NCI-H1694 treated with DMSO at 0.1 percent for 48 hours (cell line): ENCODE measurements around the gene NLRP12.
"Not testable (repeated sequence)": the region's sequence is repeated elsewhere in the genome, so short reads cannot be mapped to it uniquely, and the experiment has no call there.

ENCODE experiments used
- DNase-seq: peaks from one replicate; lab custom pipeline; 2025; lab: John Stamatoyannopoulos, UW

The NLRP12 gene, protein sequence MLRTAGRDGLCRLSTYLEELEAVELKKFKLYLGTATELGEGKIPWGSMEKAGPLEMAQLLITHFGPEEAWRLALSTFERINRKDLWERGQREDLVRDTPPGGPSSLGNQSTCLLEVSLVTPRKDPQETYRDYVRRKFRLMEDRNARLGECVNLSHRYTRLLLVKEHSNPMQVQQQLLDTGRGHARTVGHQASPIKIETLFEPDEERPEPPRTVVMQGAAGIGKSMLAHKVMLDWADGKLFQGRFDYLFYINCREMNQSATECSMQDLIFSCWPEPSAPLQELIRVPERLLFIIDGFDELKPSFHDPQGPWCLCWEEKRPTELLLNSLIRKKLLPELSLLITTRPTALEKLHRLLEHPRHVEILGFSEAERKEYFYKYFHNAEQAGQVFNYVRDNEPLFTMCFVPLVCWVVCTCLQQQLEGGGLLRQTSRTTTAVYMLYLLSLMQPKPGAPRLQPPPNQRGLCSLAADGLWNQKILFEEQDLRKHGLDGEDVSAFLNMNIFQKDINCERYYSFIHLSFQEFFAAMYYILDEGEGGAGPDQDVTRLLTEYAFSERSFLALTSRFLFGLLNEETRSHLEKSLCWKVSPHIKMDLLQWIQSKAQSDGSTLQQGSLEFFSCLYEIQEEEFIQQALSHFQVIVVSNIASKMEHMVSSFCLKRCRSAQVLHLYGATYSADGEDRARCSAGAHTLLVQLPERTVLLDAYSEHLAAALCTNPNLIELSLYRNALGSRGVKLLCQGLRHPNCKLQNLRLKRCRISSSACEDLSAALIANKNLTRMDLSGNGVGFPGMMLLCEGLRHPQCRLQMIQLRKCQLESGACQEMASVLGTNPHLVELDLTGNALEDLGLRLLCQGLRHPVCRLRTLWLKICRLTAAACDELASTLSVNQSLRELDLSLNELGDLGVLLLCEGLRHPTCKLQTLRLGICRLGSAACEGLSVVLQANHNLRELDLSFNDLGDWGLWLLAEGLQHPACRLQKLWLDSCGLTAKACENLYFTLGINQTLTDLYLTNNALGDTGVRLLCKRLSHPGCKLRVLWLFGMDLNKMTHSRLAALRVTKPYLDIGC

GRCh38 chr19:53824134-53824611, at the start of gene NLRP12:
Gene NLRP12, minus strand, starts transcription at chr19:53824314. Its CDS starts 140 bp downstream, at chr19:53824174.
- no peak for DNase-seq

GRCh38 chr19:53872762-53873161, 48.6 kb upstream of the NLRP12 start:
- DNase-seq = no peak

DNA sequence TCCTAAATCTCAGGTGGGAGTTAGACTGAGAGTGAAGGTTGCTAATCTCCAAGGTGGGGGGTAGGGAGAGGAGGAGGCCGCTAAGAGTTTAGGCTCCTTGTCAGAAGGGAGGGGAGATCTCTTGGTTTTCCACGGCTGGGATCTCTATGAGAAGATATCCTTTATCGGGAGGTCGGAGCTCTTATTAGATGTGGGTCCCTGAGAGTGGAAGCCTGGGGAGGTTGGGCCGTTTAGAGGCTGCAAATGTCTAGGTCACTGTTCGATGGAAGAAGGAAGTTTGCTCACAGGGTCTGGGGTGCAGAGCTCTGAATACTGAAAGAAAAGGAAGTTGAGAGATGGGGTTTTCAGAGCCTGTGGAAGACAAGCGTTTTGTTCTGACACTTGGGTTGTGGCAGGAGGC, 47.3 kb upstream of the NLRP12 start:
- DNase-seq = no peak

DNA sequence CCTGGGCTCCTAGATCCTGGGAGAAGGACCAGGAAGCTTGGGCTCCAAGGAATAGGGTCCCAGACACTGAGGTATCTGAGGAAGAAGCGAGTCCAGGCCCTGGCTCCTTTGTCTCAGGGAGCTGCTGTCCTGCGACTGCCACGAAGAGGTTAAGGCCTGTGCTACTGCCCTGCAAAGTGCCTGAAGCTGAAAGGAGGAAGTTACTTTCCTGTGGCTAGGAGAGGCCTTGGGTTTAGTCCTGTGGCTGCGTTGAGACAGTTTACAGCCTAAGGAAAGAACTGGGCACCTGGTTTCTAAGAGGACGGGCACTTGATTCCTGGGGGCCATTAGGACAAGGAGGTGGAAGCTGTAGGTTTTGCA, 46.4 kb upstream of the NLRP12 start:
- DNase-seq = no peak

DNA sequence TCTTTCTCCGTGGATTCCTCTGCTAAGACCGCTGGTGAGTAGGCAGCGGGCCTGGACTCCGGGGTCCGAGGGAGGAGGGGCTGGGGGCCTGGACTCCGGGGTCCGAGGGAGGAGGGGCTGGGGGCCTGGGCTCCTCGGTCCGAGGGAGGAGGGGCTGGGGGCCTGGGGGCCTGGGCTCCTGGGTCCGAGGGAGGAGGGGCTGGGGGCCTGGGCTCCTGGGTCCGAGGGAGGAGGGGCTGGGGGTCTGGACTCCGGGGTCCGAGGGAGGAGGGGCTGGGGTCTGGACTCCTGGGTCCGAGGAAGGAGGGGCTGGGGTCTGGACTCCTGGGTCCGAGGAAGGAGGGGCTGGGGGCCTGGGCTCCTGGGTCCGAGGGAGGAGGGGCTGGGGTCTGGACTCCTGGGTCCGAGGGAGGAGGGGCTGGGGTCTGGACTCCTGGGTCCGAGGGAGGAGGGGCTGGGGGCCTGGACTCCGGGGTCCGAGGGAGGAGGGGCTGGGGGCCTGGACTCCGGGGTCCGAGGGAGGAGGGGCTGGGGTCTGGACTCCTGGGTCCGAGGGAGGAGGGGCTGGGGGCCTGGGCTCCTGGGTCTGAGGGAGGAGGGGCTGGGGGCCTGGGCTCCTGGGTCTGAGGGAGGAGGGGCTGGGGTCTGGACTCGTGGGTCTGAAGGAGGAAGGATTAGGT, 45.8 kb upstream of the NLRP12 start:
- not testable (repeated sequence) for DNase-seq

DNA sequence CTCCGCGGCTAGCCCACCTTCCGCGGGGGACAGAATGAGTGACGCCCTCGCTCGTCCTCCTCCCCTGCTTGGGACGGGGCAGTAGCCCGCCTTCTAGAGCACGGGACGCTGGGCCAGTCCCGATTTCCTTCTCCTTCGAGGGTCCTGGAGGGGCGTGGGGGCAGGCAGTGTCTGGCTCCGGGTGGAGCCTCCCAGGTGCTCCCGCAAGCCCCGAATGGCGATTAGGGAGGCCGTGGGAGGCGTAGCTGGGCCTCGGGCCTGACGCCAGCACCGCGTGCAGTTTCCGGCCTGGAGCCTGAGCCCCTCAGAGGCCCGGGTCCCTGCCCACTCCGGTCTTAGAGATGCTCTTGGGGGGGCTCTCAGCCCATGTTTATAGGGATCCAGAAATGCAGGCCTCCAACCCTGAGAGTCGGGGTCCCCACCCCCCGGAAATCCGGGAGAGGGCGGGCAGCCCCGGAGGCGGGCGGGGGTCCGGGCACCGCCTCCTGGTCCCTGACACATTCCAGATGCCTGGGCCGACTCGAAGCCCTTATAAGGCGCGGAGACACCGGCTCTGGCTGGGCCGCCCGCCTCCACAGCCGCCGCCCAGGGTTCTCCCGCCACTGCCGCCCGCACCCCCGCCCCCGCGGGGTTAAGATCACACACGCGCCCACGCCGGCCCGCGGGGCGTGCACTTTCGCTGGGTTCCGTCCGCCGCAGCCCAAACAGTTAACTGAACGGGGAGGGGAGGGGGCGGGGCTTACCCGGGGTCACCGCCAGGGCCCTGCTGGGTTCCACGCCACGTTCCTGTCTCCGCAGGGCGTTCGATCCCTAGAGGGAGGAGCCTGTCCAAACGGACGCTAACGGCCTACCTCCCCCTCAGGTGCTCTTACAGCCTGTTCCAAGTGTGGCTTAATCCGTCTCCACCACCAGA, 45.0 kb upstream of the NLRP12 start:
- no peak for DNase-seq

DNA sequence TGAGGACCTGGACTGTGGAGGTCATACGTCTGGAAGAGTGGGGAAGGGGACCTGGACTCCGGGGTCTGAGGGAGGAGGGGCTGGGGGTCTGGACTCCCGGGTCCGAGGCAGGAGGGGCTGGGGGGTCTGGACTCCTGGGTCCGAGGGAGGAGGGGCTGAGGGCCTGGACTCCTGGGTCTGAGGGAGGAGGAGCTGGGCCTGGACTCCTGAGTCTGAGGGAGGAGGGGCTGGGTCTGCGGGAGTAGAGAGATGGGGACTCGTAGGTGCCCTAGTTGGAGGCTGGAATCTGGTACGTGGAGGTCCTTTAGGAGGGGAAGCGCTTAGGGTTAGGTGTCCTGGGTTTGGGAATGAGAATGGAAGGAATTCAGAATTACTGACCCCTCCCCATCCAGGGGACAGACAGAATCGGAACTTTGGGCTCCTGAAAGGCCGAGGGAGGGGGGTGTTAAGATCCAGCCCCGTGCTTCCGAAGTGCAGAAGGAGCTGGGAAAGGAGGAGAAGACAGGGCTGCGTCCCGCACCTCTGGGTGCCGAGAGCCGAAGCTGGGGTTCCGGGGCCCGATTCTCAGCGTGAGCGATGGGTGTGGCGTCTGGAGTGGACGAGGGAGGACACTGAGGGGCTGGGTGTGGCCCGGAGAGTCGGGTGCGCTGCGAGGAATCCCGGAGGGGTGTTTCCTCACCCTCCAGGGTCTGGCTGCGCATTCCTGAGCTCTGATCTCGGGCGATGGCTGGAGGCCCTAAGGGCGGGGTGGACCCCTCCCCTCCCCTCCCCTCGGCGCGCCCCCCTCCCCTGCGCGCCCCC, 44.2 kb upstream of the NLRP12 start:
- DNase-seq = no peak

GRCh38 chr19:53867225-53868090, 43.3 kb upstream of the NLRP12 start, which contains the start of gene MYADM:
Gene MYADM, plus strand, starts transcription at chr19:53867883. Its CDS starts 5,647 bp downstream, at chr19:53873530.
- no peak for DNase-seq

- DNase-seq = no peak
Observed at GRCh38 chr19:53866865-53867224, 42.7 kb upstream of the NLRP12 start.

DNA sequence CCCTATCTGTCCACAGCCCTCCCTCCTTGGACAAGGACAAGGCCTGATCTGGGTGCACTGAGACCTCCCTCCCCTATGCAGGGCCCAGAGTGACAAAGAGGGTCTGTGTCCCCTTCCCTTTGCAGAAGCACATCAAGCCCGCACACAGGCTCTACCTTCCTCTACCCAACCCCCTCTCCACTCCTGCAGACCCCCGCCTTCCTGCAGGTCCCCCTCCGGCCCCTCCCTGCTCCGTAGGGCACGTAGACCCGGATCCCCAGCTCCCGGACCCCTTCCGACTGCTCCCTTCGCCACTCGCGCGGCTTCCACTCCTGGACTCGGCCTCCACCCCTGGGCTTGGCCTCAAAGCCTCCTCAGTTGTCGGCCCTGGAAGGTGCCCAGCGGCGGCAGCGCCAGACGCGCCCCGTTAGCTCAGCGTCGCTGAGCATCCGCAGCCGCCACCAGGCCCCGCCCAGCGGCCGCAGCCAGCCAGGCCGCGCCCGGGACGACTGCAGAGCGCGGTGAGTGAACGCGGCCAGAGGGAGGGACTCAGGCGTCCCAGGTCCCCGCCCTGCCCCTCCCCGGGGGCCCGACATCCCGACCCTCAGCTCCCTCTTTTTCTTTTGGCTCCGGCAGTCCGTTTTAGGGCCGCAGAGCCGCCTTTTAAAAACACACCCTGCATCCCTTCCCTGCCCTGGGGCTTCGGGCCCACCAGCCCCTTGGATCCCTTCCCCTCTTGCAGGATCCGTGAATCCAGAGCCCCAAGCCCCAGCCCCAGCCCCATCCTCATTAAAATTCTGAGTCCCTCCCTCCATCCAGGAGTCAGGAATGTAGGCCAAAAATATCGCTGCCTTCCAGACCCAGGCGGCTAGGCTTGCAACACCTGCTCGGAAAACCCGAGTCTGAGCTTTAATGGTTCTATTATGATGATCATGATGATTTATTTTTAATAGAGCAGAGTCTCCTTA, 42.1 kb upstream of the NLRP12 start:
- DNase-seq = no peak

- no peak for DNase-seq
Observed at GRCh38 chr19:53865523-53865917, 41.4 kb upstream of the NLRP12 start.

- DNase-seq = no peak
Observed at GRCh38 chr19:53864308-53864836, 40.3 kb upstream of the NLRP12 start.

GRCh38 chr19:53853707-53854106, 29.6 kb upstream of the NLRP12 start:
- DNase-seq = no peak

DNA sequence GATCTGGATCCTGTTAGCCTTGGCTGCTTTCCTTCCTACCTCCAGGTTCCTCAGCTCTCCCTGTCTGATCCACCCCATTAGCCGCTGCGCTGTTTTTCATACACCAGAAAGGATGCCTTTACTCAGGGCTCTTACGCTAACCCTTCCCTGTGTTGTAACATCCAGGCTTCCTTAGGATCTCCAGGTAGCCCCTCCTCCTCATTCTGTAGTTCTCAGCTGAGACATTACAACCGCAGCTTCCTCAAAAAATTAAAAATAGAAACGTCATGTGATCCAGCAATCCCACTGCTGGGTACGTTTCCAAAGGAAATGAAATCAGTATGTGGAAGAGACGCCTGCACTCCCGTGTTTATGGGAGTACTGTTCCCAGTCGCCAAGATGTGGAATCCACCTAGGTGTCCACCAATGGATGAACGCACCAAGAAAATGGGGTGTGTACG, 25.1 kb upstream of the NLRP12 start:
- DNase-seq = no peak

DNA sequence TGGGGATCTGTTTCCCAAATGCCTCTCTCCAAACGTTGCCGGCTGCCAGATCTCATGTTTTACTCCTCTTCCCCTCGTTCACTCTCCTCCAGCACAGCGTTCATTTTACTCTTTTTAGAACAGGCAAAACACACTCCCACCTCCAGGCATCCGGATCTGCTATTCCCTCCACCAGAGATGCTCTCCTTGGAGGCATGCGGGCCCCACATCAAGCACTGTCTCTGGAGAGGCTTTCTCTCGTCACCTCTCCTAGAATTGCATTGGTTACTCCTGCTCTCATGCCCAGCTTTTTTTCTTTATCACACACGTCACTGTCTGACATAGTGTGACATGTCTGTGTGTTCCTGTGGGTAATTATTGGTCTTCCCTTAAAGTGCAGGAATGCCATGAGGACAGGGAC, 23.4 kb upstream of the NLRP12 start:
- DNase-seq = no peak

DNA sequence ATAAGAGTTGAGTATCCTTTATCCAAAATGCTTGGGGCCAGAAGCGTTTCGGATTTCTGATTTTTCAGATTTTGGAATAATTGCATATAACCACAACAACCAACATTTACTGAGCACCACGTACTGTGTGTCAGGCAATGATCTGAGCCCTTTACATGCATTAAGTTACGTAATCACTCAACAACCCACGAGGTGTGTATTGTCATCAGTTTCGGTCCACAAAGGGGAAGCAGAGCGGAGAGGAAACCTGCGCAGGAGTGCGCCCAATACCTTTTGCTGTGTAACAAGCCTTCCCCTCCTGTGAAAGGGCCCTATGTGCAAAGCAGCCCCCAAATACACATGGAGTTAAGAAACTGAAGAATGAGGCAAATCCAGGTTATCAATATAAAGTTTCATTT, 20.7 kb upstream of the NLRP12 start:
- no peak for DNase-seq

- DNase-seq = not testable (repeated sequence)
Observed at GRCh38 chr19:53840914-53841313, 16.8 kb upstream of the NLRP12 start.

DNA sequence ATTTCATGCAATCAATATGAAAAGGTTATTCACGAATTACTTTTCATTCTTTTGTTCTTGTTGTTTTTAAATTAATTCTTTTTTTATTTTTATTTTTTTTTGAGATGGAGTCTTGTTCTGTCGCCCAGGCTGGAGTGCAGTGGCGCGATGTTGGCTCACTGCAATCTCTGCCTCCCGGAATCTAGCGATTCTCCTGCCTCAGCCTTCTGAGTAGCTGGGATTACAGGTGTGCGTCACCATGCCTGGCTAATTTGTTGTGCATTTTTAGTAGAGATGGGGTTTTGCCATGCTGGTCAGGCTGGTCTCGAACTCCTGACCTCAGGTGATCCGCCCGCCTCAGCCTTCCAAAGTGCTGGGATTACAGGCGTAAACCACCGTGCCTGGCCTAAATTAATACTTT, 16.1 kb upstream of the NLRP12 start:
- DNase-seq = not testable (repeated sequence)
